Calu3 (cell line): ENCODE results near the gene DPP6. TPM values are rescaled to one million over a fixed set of nuclear protein-coding genes. Genes with fewer than 3 reads are reported as not detected.

Experiments used
- BruUV-seq: library from RNA; stranded (reverse); fragments of 400-500 nt; replicated peaks from 2 replicates; lab custom pipeline; 2021; lab: Mats Ljungman, UMichigan
- CTCF ChIA-PET: fragments of 300-600 bp; sonication (Branson Sonifier 250); formaldehyde crosslinking; loops from one replicate; lab custom pipeline; 2022; ENCODE audit warnings: antibody characterized with exemption; lab: Charles Lee
- DNase-seq: peaks from one replicate; pipeline ENCODE4 v3.0.0; 2022
- H3K27ac Mint-ChIP-seq: one replicate; pipeline ENCODE4 v1.8.0; 2022; ENCODE audit warnings: mixed read lengths; ENCODE audit not compliant: unreplicated experiment
- H3K27me3 Mint-ChIP-seq: one replicate; pipeline ENCODE4 v1.8.0; 2022; ENCODE audit warnings: mixed read lengths; ENCODE audit not compliant: unreplicated experiment
- H3K36me3 Mint-ChIP-seq: one replicate; pipeline ENCODE4 v1.8.0; 2022; ENCODE audit warnings: mild to moderate bottlenecking, moderate library complexity, mixed read lengths; ENCODE audit not compliant: insufficient read depth, unreplicated experiment
- H3K4me1 Mint-ChIP-seq: one replicate; pipeline ENCODE4 v1.8.0; 2022; ENCODE audit warnings: mild to moderate bottlenecking, low read depth, mixed read lengths; ENCODE audit not compliant: unreplicated experiment
- H3K4me3 Mint-ChIP-seq: one replicate; pipeline ENCODE4 v1.8.0; 2022; ENCODE audit warnings: mild to moderate bottlenecking, low read depth, moderate library complexity, mixed read lengths; ENCODE audit not compliant: unreplicated experiment
- H3K9me3 Mint-ChIP-seq: one replicate; pipeline ENCODE4 v1.8.0; 2022; ENCODE audit warnings: low read depth, mixed read lengths; ENCODE audit not compliant: unreplicated experiment
- intact Hi-C: fragments of 100-400 bp; cut with micrococcal nuclease; formaldehyde crosslinking; loops from one replicate; pipeline ENCODE4 v1.10.0; 2022; ENCODE audit not compliant: unreplicated experiment
- total RNA-seq: library from RNA; stranded (reverse); gene quantifications from 2 replicates; pipeline ENCODE4 v1.2.3, GENCODE V29; 2022
- TF ChIP-seq, protein P1 (sequence below): fragments of 200-600 bp; IDR thresholded peaks from one replicate; pipeline ENCODE4 v1.8.0; 2022; ENCODE audit warnings: antibody characterized with exemption; ENCODE audit not compliant: unreplicated experiment

Gene DPP6
- total RNA-seq, 1 experiment from 2014 or later: not detected

DNA sequence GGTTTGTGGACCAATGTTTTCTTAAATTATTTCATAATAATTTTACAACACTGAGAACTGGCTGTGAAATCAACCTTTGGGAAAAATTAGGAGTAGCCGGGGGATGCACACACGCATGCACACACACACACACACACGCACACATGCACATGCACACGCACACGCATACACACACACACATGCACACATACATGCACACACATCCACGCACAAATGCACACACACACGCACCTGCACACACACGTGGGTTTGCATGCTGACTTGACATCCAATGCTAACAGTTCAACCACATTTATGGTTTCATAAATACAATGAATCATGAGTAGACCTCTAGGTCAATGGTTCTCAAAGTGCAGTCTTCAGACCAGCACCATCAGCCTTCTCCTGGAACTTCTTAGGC is 354.1 kb downstream of the DPP6 start:
- Mint-ChIP-seq H3K9me3 (peaks cover 13% of the 10 kb centered on the region), H3K4me1 (no peaks in the 10 kb centered on the region), H3K27ac (no peak overlapping the region), H3K4me3 (no peak overlapping the region), H3K36me3 (no peaks in the 10 kb centered on the region), H3K27me3 (no peaks in the 10 kb centered on the region)
- no TSS peak for BruUV-seq
- TF ChIP-seq, protein P1, sequence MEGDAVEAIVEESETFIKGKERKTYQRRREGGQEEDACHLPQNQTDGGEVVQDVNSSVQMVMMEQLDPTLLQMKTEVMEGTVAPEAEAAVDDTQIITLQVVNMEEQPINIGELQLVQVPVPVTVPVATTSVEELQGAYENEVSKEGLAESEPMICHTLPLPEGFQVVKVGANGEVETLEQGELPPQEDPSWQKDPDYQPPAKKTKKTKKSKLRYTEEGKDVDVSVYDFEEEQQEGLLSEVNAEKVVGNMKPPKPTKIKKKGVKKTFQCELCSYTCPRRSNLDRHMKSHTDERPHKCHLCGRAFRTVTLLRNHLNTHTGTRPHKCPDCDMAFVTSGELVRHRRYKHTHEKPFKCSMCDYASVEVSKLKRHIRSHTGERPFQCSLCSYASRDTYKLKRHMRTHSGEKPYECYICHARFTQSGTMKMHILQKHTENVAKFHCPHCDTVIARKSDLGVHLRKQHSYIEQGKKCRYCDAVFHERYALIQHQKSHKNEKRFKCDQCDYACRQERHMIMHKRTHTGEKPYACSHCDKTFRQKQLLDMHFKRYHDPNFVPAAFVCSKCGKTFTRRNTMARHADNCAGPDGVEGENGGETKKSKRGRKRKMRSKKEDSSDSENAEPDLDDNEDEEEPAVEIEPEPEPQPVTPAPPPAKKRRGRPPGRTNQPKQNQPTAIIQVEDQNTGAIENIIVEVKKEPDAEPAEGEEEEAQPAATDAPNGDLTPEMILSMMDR: no peak
- no peak for DNase-seq
- intact Hi-C loops: no loop called here
- CTCF ChIA-PET: no interaction called here

DNA sequence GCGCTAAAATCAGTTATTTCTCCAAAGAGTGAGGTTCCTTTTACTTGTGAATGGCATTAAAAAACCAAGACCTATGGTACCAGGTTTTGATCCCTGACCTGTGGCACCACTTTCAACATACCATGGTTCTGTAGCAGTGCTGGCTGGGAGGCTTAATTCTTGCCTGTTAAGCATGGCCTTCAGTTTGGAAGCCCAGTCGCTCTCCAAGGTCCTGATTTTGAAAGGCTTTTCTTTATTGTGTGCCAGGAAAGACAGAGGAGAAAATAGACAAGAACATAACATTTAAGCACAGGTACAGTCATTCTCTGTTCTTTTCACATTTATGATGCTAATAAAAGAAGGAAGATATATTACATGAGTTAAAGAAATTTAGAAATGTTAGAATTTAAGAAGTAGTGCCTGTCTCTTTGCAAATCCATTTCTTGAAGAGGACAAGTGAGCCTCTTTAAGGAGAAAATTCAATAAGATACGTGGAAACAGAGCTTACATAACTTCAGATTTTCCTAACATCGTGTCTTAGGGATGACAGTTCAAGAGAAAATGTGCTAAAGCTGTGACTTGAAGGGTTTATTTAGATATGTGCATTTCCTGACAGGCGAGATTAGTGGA is 357.6 kb downstream of the DPP6 start:
- no TSS peak for BruUV-seq
- H3K9me3 Mint-ChIP-seq: peaks cover 12% of the 10 kb centered on the region
- DNase-seq: no peak
- CTCF ChIA-PET: no interaction called here
- intact Hi-C loops: no loop called here
- no peaks in the 10 kb centered on the region for H3K36me3 Mint-ChIP-seq
- TF ChIP-seq, protein P1: no peak
- no peaks in the 10 kb centered on the region for H3K27me3 Mint-ChIP-seq
- no peaks in the 10 kb centered on the region for H3K4me1 Mint-ChIP-seq
- no peak overlapping the region for H3K4me3 Mint-ChIP-seq
- H3K27ac Mint-ChIP-seq: no peak overlapping the region

DNA sequence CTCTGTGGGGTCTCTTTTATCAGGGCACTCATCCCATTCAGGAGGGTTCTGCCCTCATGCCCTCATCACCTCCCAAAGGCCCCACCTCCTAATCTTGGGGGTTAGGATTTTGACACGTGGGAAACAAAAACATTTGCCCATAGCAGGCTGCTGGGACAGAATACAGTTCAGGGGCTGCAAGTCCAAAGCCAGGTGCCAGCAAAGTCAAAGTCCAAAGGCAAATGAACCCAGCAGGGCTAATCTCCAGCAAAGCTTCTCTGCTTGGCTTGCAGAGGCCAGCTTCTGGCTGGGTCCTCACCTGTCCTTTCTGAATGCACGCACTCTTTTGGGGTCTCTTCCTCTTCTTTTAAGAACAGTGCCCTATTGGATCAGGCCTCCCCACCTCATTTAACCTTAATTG is 359.9 kb downstream of the DPP6 start:
- CTCF ChIA-PET: no interaction called here
- no peaks in the 10 kb centered on the region for H3K27me3 Mint-ChIP-seq
- H3K4me1 Mint-ChIP-seq: no peaks in the 10 kb centered on the region
- no peak for DNase-seq
- no peak overlapping the region for H3K27ac Mint-ChIP-seq
- no peak overlapping the region for H3K4me3 Mint-ChIP-seq
- intact Hi-C loops: no loop called here
- BruUV-seq: no TSS peak
- TF ChIP-seq, protein P1: no peak
- H3K36me3 Mint-ChIP-seq: no peaks in the 10 kb centered on the region
- H3K9me3 Mint-ChIP-seq: peaks cover 12% of the 10 kb centered on the region

DNA sequence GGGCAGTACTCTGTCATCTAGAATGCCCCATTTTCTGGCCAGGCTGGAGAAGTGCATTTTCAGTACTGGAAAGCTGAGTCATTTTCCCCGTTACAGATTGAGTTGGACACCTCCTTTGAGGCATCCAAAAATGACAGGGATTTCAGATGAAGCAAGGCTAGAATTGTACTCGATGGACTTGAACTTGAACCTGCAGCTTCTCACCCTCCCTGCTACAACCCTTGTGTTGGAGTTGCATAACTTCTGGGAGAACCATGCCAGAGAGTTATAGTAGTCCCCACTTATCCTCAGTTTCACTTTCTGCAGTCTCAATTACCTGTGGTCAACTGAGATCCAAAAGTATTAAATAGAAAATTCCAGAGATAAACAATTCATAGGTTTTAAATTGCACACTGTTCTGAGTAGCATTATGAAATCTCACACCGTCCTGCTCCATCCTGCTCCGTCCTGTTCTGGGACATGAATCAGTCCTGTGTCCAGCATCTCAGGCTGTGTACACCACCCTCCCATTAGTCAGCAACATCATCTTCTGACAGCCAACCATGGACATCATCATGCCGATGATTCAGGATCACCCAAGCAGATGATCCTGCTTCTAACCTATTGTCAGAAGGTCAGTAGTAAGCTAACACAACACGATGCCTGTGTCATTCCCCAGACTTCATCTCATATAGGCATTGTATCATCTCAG is 363.7 kb downstream of the DPP6 start:
- no peaks in the 10 kb centered on the region for H3K4me1 Mint-ChIP-seq
- H3K36me3 Mint-ChIP-seq: no peaks in the 10 kb centered on the region
- intact Hi-C loops: no loop called here
- no peaks in the 10 kb centered on the region for H3K27me3 Mint-ChIP-seq
- no peak for DNase-seq
- no TSS peak for BruUV-seq
- peaks cover 24% of the 10 kb centered on the region for H3K9me3 Mint-ChIP-seq
- no peak overlapping the region for H3K4me3 Mint-ChIP-seq
- CTCF ChIA-PET: no interaction called here
- TF ChIP-seq, protein P1: no peak
- H3K27ac Mint-ChIP-seq: no peak overlapping the region
